Stimulated activated CD8-positive, alpha-beta memory T cell treated with anti-CD3 and anti-CD28 coated beads, Interleukin-15, amount 100 ng/mL, for 1 hour (primary cell): ENCODE measurements around the gene SORBS2.

Experiments used
- DNase-seq: peaks from one replicate; pipeline ENCODE4 v3.0.0-alpha.2; 2020; ENCODE audit warnings: low read depth

The SORBS2 gene

GRCh38 chr4:185773419-185773818 is 38.6 kb downstream of the SORBS2 start:
- DNase-seq, result no peak

GRCh38 chr4:185772391-185773093 is 39.5 kb downstream of the SORBS2 start:
- DNase-seq, result no peak

DNA sequence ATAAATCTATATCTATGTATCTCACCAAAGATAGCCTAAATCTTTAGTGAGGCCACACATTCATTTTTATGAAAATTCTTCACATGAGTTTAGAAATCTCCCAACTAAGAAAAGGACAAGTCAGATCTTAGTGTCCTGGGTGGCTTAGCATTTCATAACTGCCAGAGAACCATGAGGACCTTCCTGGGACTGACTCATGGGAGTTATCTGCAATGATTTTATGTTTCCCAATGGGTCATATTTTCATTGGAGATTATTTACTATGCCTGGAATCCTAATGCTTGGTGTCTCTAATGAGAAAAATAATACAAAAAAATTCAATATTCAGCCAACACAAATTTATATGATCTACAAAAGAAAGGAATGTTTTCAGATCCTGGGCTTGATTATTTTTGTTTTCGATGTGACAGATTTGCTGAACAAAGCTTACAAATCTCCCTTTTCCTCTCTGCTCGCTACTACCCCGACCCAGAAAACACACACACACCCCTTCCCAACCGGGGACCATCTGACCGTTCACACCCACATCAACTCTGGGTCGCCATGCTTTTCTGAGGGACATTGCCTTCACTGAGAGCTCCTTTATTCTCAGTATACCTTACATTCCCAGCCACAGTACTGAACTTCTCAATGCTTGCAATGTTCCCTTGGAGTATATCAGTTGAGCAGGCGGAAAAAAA is 40.1 kb downstream of the SORBS2 start:
- DNase-seq, result no peak

GRCh38 chr4:185767528-185767927 is 44.5 kb downstream of the SORBS2 start:
- no peak for DNase-seq

DNA sequence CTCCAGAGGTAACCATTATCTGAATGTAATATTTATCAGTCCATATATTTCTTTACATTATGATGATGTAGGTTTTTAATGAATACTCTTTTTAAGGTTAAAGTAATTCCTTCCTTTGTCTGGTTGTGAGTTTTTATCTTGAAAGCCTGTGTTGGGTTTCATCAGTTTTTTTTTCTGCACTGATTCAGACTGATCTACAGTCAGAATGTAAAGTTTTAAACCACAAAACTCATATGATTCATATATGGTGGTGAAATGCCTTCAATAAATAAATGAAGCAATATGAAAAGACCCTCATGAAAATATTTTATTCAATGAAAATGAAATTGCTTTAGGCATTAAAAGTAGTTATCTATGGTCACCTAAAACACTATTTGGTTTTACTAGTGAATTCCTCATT is 47.1 kb downstream of the SORBS2 start:
- DNase-seq, result no peak

GRCh38 chr4:185761352-185762235 is 50.4 kb downstream of the SORBS2 start:
- DNase-seq, result no peak

GRCh38 chr4:185758807-185759206 is 53.2 kb downstream of the SORBS2 start:
- DNase-seq, result no peak

GRCh38 chr4:185755451-185755850 is 56.5 kb downstream of the SORBS2 start:
- DNase-seq, result no peak

GRCh38 chr4:185754961-185755360 is 57.0 kb downstream of the SORBS2 start:
- no peak for DNase-seq

- no peak for DNase-seq
Observed at GRCh38 chr4:185752872-185753271, 59.1 kb downstream of the SORBS2 start.

- no peak for DNase-seq
Observed at GRCh38 chr4:185749858-185750257, 62.1 kb downstream of the SORBS2 start.

GRCh38 chr4:185748901-185749390 is 63.0 kb downstream of the SORBS2 start:
- no peak for DNase-seq

GRCh38 chr4:185745891-185746290 is 66.1 kb downstream of the SORBS2 start:
- no peak for DNase-seq

DNA sequence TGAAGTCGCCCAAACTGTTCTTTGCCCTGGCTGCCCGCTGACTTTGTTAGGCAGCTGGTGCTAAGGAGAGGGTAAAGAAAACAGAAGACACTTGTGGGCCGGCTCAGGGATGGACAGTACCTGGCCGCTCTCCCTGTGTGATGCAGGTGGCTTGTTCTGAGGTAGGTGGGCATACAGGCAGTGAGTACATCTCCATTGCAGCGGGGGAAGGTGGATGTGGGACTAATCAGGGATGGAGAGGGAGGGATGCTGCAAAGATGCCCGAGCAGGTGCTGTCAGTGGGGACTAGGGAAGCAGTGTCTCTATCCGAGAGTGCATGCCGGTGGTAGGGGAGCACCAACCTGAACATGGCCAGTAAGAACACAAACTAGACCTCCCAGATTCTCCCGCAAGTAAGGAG is 67.0 kb downstream of the SORBS2 start:
- no peak for DNase-seq

DNA sequence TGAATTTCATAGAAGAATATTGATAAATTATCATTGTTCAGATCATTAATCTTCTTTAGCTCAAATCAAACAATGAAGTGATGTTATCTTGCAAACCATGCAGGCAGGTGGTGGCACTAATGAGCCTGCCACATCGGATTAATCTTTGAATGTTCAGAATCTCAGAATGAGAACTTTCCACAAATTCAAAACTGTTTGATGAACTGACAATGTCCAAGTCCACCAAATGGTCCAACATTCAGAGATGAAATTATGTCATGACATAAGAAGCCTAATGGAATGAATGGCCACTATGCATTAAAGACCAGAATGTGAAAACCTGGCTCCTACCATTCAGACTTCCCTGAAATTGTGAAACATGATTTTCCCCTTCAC is 67.5 kb downstream of the SORBS2 start:
- DNase-seq, result no peak

DNA sequence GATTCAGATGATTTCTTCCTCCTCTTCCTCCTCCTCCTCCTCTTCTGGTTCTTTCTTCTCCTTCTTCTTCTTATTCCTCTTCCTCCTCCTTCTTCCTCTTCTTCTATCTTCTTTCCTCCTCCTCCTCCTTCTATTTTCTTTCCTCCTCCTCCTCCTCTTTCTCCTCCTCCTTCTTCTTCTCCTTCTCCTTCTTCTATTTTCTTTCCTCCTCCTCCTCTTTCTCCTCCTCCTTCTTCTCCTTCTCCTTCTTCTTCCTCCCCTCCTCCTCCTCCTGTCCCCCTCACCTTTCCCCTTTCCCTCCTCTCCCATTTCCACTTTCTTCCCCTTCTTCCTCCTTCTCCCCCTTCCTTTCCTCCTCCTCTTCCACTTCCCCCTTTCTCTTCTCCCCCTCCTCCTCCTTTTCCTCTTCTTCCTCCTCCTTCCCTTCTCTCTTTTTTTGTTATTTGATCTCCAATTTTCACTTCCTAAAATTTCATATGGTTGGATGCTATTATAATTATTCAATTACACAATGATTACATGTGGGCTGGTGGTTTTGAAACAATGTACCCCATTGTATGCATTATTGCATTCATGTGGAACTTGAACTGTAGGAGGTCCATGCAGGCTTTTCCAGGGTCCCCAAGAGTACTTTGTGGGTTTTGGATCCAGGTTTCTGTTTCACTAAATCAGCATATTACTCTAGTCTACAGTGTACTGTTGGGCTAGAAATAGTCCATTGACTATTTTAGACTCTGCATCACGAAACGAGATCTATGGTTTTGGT is 68.1 kb downstream of the SORBS2 start:
- no peak for DNase-seq

DNA sequence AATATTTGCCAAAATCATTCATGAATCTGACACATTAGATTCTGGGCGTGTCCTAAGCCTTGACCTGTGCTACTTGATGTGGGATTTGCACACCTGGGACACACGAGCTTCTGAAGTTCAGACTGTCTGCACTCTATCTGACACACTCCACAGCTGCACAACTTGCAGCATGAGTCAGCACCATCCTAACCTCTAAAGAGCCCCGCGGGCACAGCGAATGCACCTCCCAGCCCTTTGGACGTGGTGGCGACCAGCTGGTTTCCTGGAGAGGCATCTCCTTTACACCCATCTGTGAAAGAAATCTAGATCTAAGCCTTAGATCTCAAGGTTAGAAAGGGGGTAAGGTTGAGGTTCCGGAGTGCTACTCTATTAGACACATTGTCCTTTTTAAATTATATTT is 69.2 kb downstream of the SORBS2 start:
- no peak for DNase-seq

- no peak for DNase-seq
Observed at GRCh38 chr4:185741795-185742194, 70.2 kb downstream of the SORBS2 start.

DNA sequence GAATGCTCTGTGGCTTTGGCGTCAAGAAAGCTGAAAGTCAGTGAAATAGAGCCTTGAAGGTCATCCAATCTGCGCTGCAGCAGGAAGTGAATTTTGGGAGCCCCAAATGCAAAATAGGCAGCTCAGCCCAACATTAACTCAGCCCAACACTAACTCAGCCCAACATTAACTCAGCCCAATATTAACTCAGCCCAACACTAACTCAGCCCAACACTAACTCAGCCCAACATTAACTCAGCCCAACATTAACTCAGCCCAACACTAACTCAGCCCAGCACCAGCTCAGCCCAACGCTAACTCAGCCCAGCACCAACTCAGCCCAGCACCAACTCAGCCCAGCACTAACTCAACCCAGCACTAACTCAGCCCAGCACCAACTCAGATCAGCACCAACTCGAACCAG is 71.5 kb downstream of the SORBS2 start:
- DNase-seq, result no peak

DNA sequence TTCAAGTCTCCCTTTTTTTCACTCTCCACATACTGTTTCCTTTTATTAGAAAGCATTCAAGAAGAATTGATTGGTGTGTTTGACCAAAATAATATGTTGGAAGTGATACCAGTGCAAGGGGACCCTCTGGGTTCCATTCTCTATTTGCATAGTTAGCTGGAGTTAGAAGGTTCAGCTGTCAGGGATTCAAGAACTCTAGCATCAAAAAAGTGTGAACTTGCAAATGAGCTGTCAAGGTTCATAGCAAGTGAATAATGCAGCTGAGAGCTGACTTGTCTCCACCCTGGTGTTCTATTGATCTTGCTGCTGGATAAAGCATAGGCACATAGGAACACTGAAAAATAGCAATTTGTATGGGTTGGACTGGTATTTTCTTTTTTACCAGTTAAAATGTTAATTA is 73.2 kb downstream of the SORBS2 start:
- no peak for DNase-seq

- no peak for DNase-seq
Observed at GRCh38 chr4:185738038-185738552, 73.9 kb downstream of the SORBS2 start.
